Activated T-cell treated with anti-CD3 and anti-CD28 coated beads, Interleukin-2, amount 50 U/mL, for 24 hours (primary cell): ENCODE data around the gene SERPINH1.

Experiments used
- DNase-seq: peaks from one replicate; pipeline ENCODE4 v3.0.0-alpha.2; 2020
- H3K27ac Mint-ChIP-seq: 2 replicates; pipeline ENCODE4 v1.8.0; 2020; ENCODE audit warnings: mild to moderate bottlenecking, mixed read lengths
- H3K27me3 Mint-ChIP-seq: 2 replicates; pipeline ENCODE4 v1.8.0; 2020; ENCODE audit warnings: mixed read lengths
- H3K36me3 Mint-ChIP-seq: 2 replicates; pipeline ENCODE4 v1.8.0; 2020; ENCODE audit warnings: low read depth, mixed read lengths
- H3K4me1 Mint-ChIP-seq: 2 replicates; pipeline ENCODE4 v1.8.0; 2020; ENCODE audit warnings: low read depth, mixed read lengths
- H3K4me3 Mint-ChIP-seq: 2 replicates; pipeline ENCODE4 v1.8.0; 2020; ENCODE audit warnings: mild to moderate bottlenecking, moderate library complexity, mixed read lengths
- H3K9me3 Mint-ChIP-seq: 2 replicates; pipeline ENCODE4 v1.8.0; 2020; ENCODE audit warnings: mixed read lengths

SERPINH1 gene

DNA sequence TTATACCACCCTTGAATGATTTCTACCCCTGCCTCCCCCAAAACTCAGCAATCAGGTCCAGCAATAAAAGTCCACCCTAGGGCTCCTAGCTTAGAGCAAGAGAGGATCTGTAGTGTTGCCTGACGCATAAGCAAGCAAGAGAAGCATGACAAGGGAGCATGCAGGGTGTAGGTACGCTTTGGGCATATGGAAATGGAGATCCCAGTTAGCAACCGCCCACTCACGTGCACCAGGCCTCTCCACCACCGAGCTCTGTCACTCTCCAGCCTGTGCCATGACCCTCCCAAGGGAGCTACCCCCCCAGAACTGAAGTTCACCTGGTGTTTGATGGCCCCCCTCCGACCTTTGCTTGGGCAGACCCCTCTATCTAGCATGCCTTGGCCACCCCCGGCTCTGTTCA is 39.4 kb downstream of the SERPINH1 start:
- Mint-ChIP-seq H3K4me1 (no peaks in the 10 kb centered on the region), H3K27ac (no peak overlapping the region), H3K27me3 (peaks cover 10% of the 10 kb centered on the region), H3K9me3 (no peaks in the 10 kb centered on the region), H3K36me3 (no peaks in the 10 kb centered on the region), H3K4me3 (no peak overlapping the region)
- no peak for DNase-seq

DNA sequence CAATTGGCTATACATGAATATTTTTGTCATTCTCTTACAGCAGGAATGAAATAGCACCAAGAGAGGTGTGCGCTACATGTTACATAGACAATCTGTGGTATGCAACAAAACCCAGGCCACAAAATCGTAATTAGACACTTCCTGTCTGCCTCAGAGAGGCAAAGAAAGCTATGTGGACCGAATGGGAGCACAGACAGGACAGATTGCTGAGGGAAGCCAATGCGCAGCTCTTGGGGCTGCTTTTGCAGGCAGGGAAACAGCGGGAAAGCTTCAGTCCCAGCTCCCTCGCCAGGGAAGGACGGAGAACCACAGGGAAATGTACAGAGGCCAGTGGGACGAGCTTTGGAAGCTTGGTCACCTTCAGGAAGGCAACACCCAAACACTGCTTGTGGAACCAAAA is 40.9 kb downstream of the SERPINH1 start:
- H3K27me3 Mint-ChIP-seq, result peaks cover 10% of the 10 kb centered on the region
- H3K27ac Mint-ChIP-seq, result no peak overlapping the region
- no peaks in the 10 kb centered on the region for H3K4me1 Mint-ChIP-seq

GRCh38 chr11:75603791-75604736 is 42.0 kb downstream of the SERPINH1 start:
- H3K9me3 Mint-ChIP-seq, result no peaks in the 10 kb centered on the region
- no peak for DNase-seq

More for the DNA sequence above, 40.9 kb downstream of the SERPINH1 start:
- Mint-ChIP-seq H3K4me3 (no peak overlapping the region), H3K9me3 (no peaks in the 10 kb centered on the region), H3K36me3 (no peaks in the 10 kb centered on the region)
- DNase-seq, result no peak

DNA sequence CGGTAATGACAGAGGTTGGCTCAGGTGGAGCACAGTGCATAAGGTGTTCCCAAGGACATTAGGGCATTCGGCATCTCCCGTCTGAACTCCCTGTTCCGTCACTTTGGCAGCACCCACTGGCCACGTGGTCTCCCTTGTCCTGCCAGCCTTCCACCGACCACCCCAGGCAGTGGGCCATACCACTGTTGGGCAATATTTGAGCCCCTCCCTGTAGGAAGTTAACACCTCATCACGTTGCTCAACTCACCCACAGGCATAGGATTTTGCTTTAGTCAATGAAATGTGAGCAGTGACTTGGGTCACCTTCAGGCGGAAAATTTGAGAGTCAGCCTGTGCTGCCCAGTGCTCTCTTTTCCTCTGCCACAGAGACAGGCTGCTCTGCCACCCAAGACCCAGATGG is 44.0 kb downstream of the SERPINH1 start:
- Mint-ChIP-seq H3K27me3 (peaks cover 10% of the 10 kb centered on the region), H3K27ac (no peak overlapping the region), H3K9me3 (no peaks in the 10 kb centered on the region), H3K4me1 (no peaks in the 10 kb centered on the region), H3K4me3 (no peak overlapping the region), H3K36me3 (no peaks in the 10 kb centered on the region)
- DNase-seq, result no peak

More at GRCh38 chr11:75603791-75604736, 42.0 kb downstream of the SERPINH1 start:
- Mint-ChIP-seq H3K36me3 (no peaks in the 10 kb centered on the region), H3K27me3 (peaks cover 10% of the 10 kb centered on the region), H3K27ac (no peak overlapping the region), H3K4me1 (no peaks in the 10 kb centered on the region), H3K4me3 (no peak overlapping the region)

DNA sequence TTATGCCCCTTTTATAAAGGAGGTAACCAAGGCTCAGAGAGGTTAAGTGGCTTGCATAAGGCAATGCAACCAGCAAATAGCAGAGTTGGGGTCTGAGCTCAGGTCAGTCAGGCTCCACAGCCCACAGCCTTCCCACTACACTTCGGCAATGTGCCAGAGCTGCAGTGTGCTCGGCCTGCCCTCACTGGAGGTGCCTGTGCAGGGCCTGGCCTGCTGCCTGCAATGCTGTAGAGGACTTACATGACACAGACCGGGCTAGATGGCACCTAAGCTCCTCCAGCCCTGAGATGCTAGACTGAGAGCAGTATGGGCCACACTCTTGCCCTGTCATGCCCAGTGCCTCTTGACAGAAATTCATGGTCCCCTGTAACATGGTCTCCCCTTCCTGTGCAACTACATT is 49.8 kb downstream of the SERPINH1 start:
- Mint-ChIP-seq H3K4me3 (no peak overlapping the region), H3K36me3 (no peaks in the 10 kb centered on the region), H3K9me3 (no peaks in the 10 kb centered on the region), H3K4me1 (no peaks in the 10 kb centered on the region), H3K27me3 (no peaks in the 10 kb centered on the region), H3K27ac (no peak overlapping the region)
- DNase-seq, result no peak

- Mint-ChIP-seq H3K4me1 (no peaks in the 10 kb centered on the region), H3K36me3 (no peaks in the 10 kb centered on the region), H3K27ac (no peak overlapping the region), H3K27me3 (no peaks in the 10 kb centered on the region), H3K4me3 (no peak overlapping the region), H3K9me3 (no peaks in the 10 kb centered on the region)
- no peak for DNase-seq
These were observed 53.7 kb downstream of the SERPINH1 start for GRCh38 chr11:75615751-75616150.

GRCh38 chr11:75616281-75616680 is 54.2 kb downstream of the SERPINH1 start:
- Mint-ChIP-seq H3K36me3 (no peaks in the 10 kb centered on the region), H3K4me3 (no peak overlapping the region), H3K27ac (no peak overlapping the region), H3K4me1 (no peaks in the 10 kb centered on the region), H3K9me3 (no peaks in the 10 kb centered on the region), H3K27me3 (no peaks in the 10 kb centered on the region)
- no peak for DNase-seq
